HG02642 (cell line): ENCODE results near the gene ZNF385D.

ENCODE experiments used
- ATAC-seq: cut with Tn5 transposase; IDR thresholded peaks from one replicate; pipeline ENCODE4 v1.9.1; 2021; ENCODE audit warnings: mild to moderate bottlenecking; ENCODE audit not compliant: unreplicated experiment, poor library complexity

Gene ZNF385D

DNA sequence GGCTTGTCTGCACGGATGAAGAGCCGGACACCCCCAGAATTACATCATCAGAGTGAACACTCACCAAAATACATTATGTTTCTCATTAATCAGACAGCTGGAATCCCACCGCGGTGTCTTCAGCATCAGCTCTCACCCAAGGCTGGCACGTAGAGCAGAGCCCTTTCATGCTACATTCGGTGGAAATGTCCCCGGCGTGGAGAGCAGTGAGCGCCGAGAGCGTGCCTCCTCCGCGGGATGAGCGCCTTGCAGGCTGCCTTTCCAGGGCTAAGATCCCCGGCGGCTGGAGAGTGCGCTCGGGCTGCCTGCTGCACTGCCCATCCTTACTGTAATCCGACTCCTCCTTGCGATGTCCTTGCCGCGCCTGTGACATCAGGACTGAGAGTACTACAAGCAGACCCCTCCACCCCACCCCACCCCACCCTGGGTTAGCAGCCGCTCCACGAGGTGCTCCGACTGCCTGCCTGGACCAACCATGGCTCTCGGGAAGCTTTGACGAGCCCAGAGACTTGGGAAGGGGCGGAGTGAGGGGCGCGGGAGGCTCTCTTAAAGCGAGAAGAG, at the start of gene ZNF385D:
Gene ZNF385D, minus strand, starts transcription at position 380 of the 561 bp plus-strand sequence. Its CDS starts 294 bp downstream, at position 86.
- no peak for ATAC-seq

- ATAC-seq, result no peak
Measured at GRCh38 chr3:21798356-21799088, 47.5 kb upstream of the ZNF385D start.

DNA sequence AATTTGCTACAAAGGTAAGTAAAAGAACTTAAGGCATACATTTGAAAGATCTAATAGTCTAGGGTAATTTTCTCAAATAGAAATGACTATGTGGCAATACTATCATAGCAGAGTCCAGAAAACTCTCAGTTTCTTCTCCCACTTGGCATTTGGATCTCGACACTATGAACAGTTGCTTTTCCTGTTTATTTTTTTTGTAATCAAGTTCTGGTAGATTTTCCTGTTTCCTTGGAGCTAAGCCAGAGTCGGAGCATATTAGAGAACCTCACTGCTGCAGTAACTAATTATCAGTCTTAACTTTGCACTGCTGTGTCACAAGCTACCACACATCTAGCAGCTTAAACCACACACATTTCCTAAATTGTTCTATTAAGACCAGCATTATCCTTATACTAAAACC, 44.9 kb upstream of the ZNF385D start:
- no peak for ATAC-seq

GRCh38 chr3:21795152-21795837, 44.3 kb upstream of the ZNF385D start:
- no peak for ATAC-seq

GRCh38 chr3:21794291-21794690, 43.3 kb upstream of the ZNF385D start:
- ATAC-seq, result no peak

DNA sequence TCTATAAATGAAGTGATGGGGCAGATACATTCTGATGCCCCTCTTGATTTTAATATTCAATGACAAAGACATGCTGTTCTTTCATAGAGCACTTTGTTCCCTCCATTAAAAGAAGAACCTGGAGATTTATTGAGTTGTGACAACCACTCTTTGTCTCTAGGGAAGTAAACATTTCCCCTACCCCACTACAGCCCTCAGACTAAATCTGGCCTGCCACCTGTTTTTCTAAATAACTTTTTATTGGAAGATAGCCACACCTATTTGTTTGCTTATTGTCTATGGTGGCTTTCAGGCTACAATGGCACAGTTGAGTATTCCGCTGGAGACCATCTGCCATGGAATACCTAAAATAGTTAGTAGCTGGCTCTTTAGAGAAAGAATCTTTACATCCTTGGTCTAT, 41.2 kb upstream of the ZNF385D start:
- no peak for ATAC-seq

GRCh38 chr3:21791356-21791755, 40.3 kb upstream of the ZNF385D start:
- no peak for ATAC-seq

GRCh38 chr3:21790466-21790865, 39.5 kb upstream of the ZNF385D start:
- no peak for ATAC-seq

- ATAC-seq, result no peak
Measured at GRCh38 chr3:21789730-21790129, 38.7 kb upstream of the ZNF385D start.

- ATAC-seq, result no peak
Measured at GRCh38 chr3:21786438-21786797, 35.4 kb upstream of the ZNF385D start.

DNA sequence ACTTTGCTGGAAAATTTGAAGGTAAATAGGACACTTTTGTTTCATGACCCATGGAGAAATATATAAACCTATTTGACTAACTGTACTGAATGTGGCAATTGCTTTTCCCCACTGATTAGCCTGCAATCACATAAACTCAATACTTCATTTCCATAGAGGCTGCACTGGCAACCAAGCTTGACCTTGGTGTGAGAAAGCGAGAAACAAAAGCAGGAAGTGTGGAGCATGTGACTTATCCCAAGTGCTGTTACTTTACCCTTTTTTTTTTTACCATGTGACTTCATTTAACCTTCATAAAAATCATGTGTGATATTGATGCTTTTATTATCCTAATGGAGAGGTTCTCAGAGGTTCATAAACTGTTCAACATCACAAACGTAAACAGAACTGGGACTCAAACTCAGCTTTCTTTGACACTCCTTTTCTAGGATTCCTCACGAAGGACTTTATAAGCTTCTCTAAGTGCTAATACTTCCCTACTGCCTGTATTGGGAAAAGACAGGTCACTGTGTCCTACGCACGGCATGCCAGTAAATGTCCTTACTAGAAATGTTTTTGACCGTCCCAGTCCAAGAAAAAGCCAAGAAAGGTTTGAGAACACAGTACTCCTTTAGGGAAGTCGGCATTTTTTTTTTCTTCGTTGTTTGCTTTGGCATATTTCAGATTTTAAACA, 34.9 kb upstream of the ZNF385D start:
- no peak for ATAC-seq

DNA sequence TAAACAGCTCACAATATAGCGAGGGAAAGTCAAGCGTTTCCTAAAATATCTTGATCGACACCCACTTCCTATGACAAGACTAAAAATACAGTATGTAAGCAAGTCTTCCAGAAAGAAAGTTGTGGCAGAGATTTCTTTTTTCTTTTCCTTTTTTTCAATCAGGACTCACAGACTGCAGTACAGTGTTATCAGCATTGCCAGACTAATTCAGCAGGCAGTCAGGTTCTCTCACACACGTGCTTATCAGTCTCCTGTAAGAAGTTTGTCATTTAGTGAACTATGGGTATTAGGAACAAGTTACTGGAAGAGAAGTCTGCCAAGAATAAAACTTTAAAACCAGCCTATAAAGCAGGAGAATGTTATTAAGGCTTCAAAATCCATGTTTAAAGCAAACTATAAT, 32.8 kb upstream of the ZNF385D start:
- ATAC-seq, result no peak

GRCh38 chr3:21781355-21781754, 30.3 kb upstream of the ZNF385D start:
- ATAC-seq, result no peak

DNA sequence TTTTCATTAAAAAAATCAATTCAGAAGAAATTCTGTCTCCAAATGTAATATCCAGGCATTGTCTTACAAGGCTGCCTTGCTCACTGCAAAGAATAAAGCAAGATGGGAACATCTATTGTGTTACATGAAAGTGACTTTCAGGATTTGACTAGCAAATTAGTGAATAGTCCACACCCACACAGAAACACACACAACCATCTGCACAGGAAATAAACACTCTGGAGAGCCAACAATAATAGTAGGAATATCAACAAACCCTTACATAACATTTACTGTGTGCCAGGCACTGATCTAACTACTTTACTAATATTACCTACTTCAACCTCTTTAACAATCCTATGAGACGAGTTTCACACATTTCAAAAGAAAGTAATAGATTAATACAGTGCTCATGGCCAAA, 28.9 kb upstream of the ZNF385D start:
- ATAC-seq, result no peak

- no peak for ATAC-seq
Measured at GRCh38 chr3:21778715-21779114, 27.7 kb upstream of the ZNF385D start.

DNA sequence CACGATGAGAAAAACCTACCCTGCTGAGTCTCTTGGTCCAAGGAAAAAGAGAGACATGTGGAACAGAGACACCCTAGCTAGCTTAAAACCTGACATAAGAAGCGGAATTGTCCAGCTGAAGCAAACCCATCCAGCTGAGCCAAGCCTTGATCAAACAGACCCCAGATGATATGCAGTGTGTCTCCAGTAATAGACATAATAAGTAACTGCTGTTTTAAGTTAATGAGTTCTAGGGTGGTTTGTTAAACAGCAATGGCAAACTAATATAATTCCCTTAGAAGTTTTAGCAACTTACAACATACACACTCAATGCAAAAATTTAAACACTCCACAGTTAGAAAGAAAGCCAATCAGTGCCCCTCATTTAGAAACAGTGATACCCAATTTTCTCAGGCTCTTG, 26.8 kb upstream of the ZNF385D start:
- no peak for ATAC-seq

DNA sequence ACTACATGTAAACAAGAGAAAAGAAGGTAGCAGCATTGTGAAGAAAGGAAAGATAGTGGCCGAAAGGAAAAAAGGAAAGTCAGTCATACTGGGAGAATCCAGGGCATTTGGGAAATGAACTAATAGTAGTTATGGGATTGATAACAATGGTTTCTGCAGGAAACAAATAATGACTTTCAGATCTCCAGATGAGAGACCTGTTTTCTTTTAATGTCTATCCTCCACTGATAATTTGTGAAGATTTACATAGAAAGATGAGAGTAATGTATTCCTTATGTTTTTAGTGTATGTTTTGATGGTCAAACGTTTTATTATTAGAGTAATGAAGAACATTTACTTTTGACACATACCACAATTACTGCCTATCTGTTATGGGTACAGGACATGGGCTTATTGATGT, 15.0 kb upstream of the ZNF385D start:
- ATAC-seq, result no peak

- ATAC-seq, result no peak
Measured at GRCh38 chr3:21755896-21756295, 4.9 kb upstream of the ZNF385D start.

- no peak for ATAC-seq
Measured at GRCh38 chr3:21754839-21755238, 3.8 kb upstream of the ZNF385D start.

- no peak for ATAC-seq
Measured at GRCh38 chr3:21752749-21753347, 1.8 kb upstream of the ZNF385D start.

GRCh38 chr3:21751886-21752285, 876 bp upstream of the ZNF385D start:
- no peak for ATAC-seq
